Measurements from ENCODE around the gene SLC37A1. TPM values are rescaled to one million over a fixed set of nuclear protein-coding genes. Genes with fewer than 3 reads are reported as not detected.

Gene SLC37A1
- total RNA-seq, 2 experiments from 2014 or later: 12.8 to 14.9 TPM

DNA sequence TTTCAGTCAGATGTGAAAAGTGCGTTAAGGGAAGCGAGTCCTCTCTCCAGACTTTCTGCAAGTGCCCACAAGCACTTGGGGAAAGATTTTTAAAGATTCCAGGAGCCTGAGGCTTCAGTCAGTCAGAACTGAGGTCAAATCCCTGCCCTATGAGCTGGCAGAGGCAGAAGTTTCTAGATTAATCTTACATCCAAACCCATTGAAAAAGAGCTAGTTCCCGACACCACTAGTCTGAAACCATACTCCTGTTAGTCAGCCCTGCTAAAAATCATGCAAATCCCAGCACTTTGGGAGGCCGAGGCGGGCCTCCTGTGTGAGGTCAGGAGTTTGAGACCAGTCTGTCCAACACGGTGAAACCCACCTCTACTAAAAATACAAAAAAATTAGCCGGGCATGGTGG lies 38.6 kb upstream of the SLC37A1 start:
- Mint-ChIP-seq H3K27me3 (no peaks in the 10 kb centered on the region), H3K27ac (no peak overlapping the region), H3K36me3 (ENCODE audit: low read depth) (no peaks in the 10 kb centered on the region), H3K4me3 (no peak overlapping the region), H3K9me3 (no peaks in the 10 kb centered on the region), H3K4me1 (ENCODE audit: low read depth) (no peaks in the 10 kb centered on the region)
- TF ChIP-seq, protein P1, sequence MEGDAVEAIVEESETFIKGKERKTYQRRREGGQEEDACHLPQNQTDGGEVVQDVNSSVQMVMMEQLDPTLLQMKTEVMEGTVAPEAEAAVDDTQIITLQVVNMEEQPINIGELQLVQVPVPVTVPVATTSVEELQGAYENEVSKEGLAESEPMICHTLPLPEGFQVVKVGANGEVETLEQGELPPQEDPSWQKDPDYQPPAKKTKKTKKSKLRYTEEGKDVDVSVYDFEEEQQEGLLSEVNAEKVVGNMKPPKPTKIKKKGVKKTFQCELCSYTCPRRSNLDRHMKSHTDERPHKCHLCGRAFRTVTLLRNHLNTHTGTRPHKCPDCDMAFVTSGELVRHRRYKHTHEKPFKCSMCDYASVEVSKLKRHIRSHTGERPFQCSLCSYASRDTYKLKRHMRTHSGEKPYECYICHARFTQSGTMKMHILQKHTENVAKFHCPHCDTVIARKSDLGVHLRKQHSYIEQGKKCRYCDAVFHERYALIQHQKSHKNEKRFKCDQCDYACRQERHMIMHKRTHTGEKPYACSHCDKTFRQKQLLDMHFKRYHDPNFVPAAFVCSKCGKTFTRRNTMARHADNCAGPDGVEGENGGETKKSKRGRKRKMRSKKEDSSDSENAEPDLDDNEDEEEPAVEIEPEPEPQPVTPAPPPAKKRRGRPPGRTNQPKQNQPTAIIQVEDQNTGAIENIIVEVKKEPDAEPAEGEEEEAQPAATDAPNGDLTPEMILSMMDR (IDR thresholded peaks at IDR 0.05): no peak
- intact Hi-C loops (cut with micrococcal nuclease): no loop called here
- no peak for DNase-seq
- ChIA-PET CTCF (no interaction called here), POLR2A (no interaction called here)
- no peak for ATAC-seq

DNA sequence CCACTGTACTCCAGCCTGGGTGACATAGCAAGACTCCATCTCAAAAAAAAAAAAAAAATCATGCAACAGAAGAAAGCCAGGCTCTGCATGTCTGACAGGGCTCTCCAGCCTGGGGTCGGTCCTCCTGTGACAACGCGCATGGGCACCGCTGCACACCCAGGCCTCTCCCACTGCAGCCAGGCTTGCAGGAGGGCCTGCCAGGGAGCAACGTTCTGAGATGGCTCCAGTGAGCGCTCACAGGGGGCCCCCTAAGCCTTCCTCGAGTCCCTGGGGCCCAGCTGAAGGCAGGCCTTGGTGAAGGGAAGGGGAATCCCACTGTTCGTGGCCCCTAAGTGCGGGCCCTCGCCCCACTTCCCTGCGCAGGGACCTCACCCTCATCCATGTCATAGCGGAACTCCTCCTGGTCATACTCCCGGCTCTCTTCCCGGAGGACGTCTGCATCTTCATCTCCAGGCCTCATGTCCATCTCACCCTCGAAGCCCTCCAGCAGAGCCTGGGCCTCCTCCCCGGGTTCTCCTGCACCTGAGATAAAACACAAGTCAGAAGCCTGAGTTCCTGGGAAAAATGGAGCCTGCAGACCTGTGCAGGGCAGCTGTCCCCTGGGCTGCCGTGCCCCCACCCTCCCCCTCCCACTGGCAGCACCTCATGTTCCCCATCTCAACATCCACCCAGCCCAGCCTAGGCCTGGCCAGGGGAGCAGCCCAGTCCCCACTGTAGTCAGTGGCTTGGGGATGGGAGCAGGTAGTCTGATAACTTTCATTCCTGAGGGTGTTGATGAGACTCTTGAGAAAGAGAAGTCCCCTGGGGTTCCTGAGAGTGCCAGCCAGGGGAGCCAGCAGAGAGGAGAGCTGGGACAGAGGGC lies 37.9 kb upstream of the SLC37A1 start:
- ATAC-seq: no peak
- intact Hi-C loops (cut with micrococcal nuclease): no loop called here

DNA sequence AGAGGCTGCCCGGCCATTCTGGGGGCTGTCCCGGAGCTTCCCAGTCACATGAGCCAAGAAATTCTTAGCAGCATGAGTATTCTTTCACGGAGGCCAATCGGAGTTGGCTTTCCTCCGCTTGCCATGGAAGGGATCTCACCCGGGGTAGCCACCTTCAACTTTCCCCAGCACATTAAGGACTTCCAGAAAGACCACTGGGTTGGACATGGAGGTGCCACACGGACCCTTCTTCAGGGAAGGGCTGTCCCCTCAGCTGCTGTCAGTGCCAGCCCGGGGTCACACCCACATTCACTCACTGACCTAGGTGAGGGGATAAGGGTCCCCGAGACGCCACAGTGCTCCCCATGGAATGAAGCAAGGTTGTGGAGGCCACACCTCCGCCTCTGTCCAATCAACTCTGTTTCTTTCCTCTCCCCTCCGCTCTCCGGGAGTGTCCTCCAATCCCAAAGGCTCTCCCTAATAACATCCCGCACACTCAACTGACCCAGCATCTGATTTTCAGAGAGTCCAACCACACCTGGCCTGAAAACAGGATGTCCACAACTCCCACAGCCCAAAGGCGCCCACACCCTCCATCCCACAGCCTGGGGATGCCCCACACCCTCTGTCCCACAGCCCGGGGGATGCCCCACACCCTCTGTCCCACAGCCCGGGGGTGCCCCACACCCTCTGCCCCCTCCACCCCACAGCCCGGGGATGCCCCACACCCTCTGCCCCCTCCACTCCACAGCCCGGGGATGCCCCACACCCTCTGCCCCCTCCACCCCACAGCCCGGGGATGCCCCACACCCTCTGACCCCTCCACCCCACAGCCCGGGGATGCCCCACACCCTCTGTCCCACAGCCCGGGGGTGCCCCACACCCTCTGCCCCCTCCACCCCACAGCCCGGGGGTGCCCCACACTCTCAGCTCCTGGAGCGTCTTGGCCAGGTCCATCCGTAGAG lies 37.0 kb upstream of the SLC37A1 start:
- DNase-seq (no peak), ATAC-seq (no peak)
- no peaks in the 10 kb centered on the region for H3K4me1 Mint-ChIP-seq (ENCODE audit: low read depth)
- H3K9me3 Mint-ChIP-seq: no peaks in the 10 kb centered on the region
- no peaks in the 10 kb centered on the region for H3K36me3 Mint-ChIP-seq (ENCODE audit: low read depth)
- H3K27ac Mint-ChIP-seq: no peak overlapping the region
- no peak overlapping the region for H3K4me3 Mint-ChIP-seq
- POLR2A ChIA-PET: no interaction called here
- H3K27me3 Mint-ChIP-seq: no peaks in the 10 kb centered on the region
- TF ChIP-seq, protein P1 (IDR thresholded peaks at IDR 0.05): no peak
- intact Hi-C loops (cut with micrococcal nuclease): no loop called here
- CTCF ChIA-PET: no interaction called here

More for the DNA sequence above, 37.9 kb upstream of the SLC37A1 start:
- Mint-ChIP-seq H3K4me3 (no peak overlapping the region), H3K9me3 (no peaks in the 10 kb centered on the region), H3K27ac (no peak overlapping the region), H3K4me1 (ENCODE audit: low read depth) (no peaks in the 10 kb centered on the region), H3K36me3 (ENCODE audit: low read depth) (no peaks in the 10 kb centered on the region), H3K27me3 (no peaks in the 10 kb centered on the region)
- DNase-seq: no peak
- TF ChIP-seq, protein P1 (IDR thresholded peaks at IDR 0.05): no peak
- CTCF ChIA-PET: no interaction called here
- POLR2A ChIA-PET: no interaction called here

DNA sequence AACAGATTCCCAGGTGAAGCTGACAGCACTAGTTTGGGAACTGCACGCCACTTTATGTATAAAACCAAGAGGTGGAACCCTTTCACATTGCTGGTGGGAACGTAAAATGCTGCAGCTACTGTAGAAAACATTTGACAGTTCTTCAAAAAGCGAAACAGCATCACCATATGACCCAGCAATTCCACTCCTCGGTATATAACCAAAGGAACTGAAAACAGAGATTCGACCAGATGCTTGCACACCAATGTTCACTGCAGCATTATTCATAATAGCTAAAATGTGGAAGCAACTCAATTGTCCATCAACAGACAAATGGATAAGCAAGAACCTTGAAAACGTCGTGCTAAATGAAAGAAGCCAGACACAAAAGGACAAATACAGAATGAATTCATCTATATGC lies 35.1 kb upstream of the SLC37A1 start:
- CTCF ChIA-PET: no interaction called here
- no peaks in the 10 kb centered on the region for H3K9me3 Mint-ChIP-seq
- no peaks in the 10 kb centered on the region for H3K4me1 Mint-ChIP-seq (ENCODE audit: low read depth)
- DNase-seq (no peak), ATAC-seq (no peak)
- H3K27ac Mint-ChIP-seq: no peak overlapping the region
- no peaks in the 10 kb centered on the region for H3K27me3 Mint-ChIP-seq
- intact Hi-C loops (cut with micrococcal nuclease): no loop called here
- POLR2A ChIA-PET: interaction anchor here (1.0 to 1.3 kb wide), 2 partner anchors 10 to 35 kb away, joined by 3 to 4 read pairs; no protein-coding TSS in a partner anchor
- no peak overlapping the region for H3K4me3 Mint-ChIP-seq
- no peaks in the 10 kb centered on the region for H3K36me3 Mint-ChIP-seq (ENCODE audit: low read depth)
- TF ChIP-seq, protein P1 (IDR thresholded peaks at IDR 0.05): no peak
